CD8-positive, alpha-beta memory T cell (primary cell): Measurements from ENCODE around the gene USP16. TPM values are rescaled to one million over a fixed set of nuclear protein-coding genes. Genes with fewer than 3 reads are reported as not detected.

Experiments used
- CTCF ChIA-PET: fragments of 350-600 bp; sonication (Branson Sonifier 250); formaldehyde crosslinking; loops from one replicate; lab custom pipeline; 2021; ENCODE audit warnings: antibody characterized with exemption; lab: Charles Lee
- POLR2A ChIA-PET: fragments of 350-600 bp; sonication (Branson Sonifier 250); formaldehyde crosslinking; loops from one replicate; lab custom pipeline; 2021; ENCODE audit warnings: antibody characterized with exemption; lab: Charles Lee
- DNase-seq, 5 donors: peaks; one replicate each; pipeline versions ENCODE4 v3.0.0 to v3.0.0-alpha.2; 2020 to 2022; ENCODE audit warnings: mixed read lengths in 1 of 5
- H3K27ac ChIP-seq: one replicate; pipeline ENCODE4 v1.7.0; 2013; ENCODE audit warnings: low read depth, mild to moderate bottlenecking, low read length, moderate library complexity
- H3K27me3 ChIP-seq: 2 replicates; pipeline ENCODE4 v1.7.0; 2013; ENCODE audit warnings: low read length, mild to moderate bottlenecking; ENCODE audit not compliant: insufficient read depth, poor library complexity, severe bottlenecking
- H3K36me3 ChIP-seq: 2 replicates; pipeline ENCODE4 v1.7.0; 2013; ENCODE audit warnings: mild to moderate bottlenecking, low read length, moderate library complexity; ENCODE audit not compliant: insufficient read depth
- H3K4me1 ChIP-seq: 2 replicates; pipeline ENCODE4 v1.7.0; 2013; ENCODE audit warnings: mild to moderate bottlenecking, low read length, moderate library complexity; ENCODE audit not compliant: insufficient read depth
- H3K4me3 ChIP-seq: 2 replicates; pipeline ENCODE4 v1.7.0; 2013; ENCODE audit warnings: mild to moderate bottlenecking, low read length
- H3K9me3 ChIP-seq: 2 replicates; pipeline ENCODE4 v1.7.0; 2013; ENCODE audit warnings: mild to moderate bottlenecking, low read length
- H3K27ac Mint-ChIP-seq, 8 donors: one replicate each; pipeline ENCODE4 v1.8.0; 2020 to 2021; ENCODE audit warnings: mixed read lengths in 8 of 8, mild to moderate bottlenecking in 6 of 8, inconsistent platforms in 3 of 8, moderate library complexity in 3 of 8
- H3K27me3 Mint-ChIP-seq, 2 donors: one replicate each; pipeline ENCODE4 v1.8.0; 2020 to 2021; ENCODE audit warnings: mixed read lengths in 2 of 2, mild to moderate bottlenecking in 1 of 2, moderate library complexity in 1 of 2
- H3K36me3 Mint-ChIP-seq, 3 donors: one replicate each; pipeline ENCODE4 v1.8.0; 2020 to 2021; ENCODE audit warnings: mixed read lengths in 3 of 3, inconsistent platforms in 1 of 3, mild to moderate bottlenecking in 1 of 3
- H3K4me1 Mint-ChIP-seq, 3 donors: one replicate each; pipeline ENCODE4 v1.8.0; 2020 to 2021; ENCODE audit warnings: mixed read lengths in 3 of 3, inconsistent platforms in 1 of 3, mild to moderate bottlenecking in 1 of 3
- H3K4me3 Mint-ChIP-seq, 7 donors: one replicate each; pipeline ENCODE4 v1.8.0; 2020 to 2021; ENCODE audit warnings: mixed read lengths in 7 of 7, mild to moderate bottlenecking in 6 of 7, moderate library complexity in 4 of 7, inconsistent platforms in 2 of 7
- H3K9me3 Mint-ChIP-seq, 5 donors: one replicate each; pipeline ENCODE4 v1.8.0; 2020 to 2022; ENCODE audit warnings: mixed read lengths in 5 of 5, mild to moderate bottlenecking in 3 of 5, moderate library complexity in 2 of 5, inconsistent platforms in 1 of 5
- polyA plus RNA-seq: library from polyadenylated mRNA; unstranded; fragments of 300-500 nt; fragmentation: Illumina TruSeq; gene quantifications from one replicate; pipeline ENCODE4 v1.2.3, GENCODE V29; 2021
- total RNA-seq, 2 experiments: library from RNA; stranded (reverse); gene quantifications; one replicate each; pipeline ENCODE4 v1.2.3, GENCODE V29; 2021

The USP16 gene
- total and polyA plus RNA-seq, 3 experiments from 2014 or later = 32.5 to 55.9 (median 55.7) TPM

DNA sequence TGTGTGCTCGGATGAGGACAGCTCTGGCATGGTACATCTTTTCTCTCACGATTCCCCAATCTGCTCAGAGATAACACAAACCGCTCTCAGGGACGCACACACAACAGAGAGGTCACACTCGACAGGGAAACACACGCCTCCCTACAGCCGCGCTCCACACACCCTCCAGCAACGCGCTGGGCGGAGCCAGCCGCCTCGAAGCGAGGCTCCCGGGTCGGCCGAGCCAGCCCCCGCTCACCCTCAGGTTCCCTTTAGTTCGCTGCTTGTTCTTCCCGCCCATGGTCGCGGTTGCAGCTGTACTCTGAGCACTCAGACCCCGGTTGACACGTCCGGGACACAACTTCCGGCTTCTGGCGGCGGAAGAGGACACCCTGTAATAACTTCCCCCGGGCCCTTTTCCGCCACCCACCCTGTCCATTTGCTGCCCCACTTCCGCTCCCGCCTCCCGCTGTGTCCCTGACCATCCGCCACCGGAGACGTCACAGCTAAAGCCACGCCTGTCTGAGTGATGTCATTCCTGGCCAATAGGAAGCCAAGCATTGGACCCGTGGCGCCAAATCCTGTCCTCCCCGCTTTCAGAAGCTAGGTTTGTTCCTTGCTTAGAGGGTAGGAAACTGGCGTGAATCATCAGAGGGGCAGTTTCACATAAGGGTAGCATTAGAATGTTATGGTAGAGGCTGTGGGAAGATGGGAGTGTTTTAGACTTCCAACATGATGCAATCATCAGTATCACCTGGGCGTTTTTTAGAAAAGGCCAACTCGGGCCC lies 31.8 kb upstream of the USP16 start, which contains the start of gene LTN1:
Gene LTN1, minus strand, starts transcription at position 352 of the 767 bp plus-strand sequence. Its CDS starts 72 bp downstream, at position 280.
- Histone ChIP-seq H3K27ac (peak within 1 kb of the TSS; percentile 91), H3K4me1 (peaks cover 34% of the 10 kb centered on the region), H3K27me3 (no peaks in the 10 kb centered on the region), H3K9me3 (no peaks in the 10 kb centered on the region), H3K4me3 (peak within 1 kb of the TSS; percentile 88), H3K36me3 (no peaks in the 10 kb centered on the region)
- CTCF ChIA-PET = interaction anchor here (0.7 to 1.4 kb wide), 7 partner anchors 10 to 85 kb away, joined by 3 to 12 read pairs (median 5); no protein-coding TSS in a partner anchor
- Mint-ChIP-seq H3K27me3 (no peaks in the 10 kb centered on the region), H3K36me3 (peaks cover 0 to 22% (median 2%) of the 10 kb centered on the region in 3 donors), H3K4me3 (peak within 1 kb of the TSS; percentile 85 to 97 (median 95)), H3K4me1 (peaks cover 33 to 52% (median 48%) of the 10 kb centered on the region in 3 donors), H3K27ac (peak within 1 kb of the TSS; percentile 78 to 100 (median 98)), H3K9me3 (no peaks in the 10 kb centered on the region)
- DNase-seq = peak; percentile 98 to 99 (median 99)
- POLR2A ChIA-PET = interaction anchor here (0.7 to 3.4 kb wide), 14 partner anchors 8 to 307 kb away, joined by 3 to 65 read pairs (median 5); partner anchors contain the start of genes CCT8, RWDD2B and USP16

DNA sequence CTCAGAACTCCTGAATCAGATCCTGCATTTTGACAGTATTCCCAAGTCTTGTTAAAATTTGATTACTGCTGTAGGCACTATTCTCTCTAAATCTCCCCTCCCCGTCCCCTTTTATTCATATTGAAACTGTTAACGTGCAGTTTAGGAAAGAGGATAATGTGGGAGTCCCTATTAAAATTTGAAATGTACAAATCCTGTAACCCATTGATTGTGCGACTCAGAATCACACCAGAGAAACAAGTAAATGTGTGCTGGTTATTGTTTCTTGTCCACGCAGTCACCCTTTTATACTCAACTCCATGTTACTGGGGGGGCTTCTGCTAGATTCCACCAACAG lies 31.2 kb upstream of the USP16 start:
- Mint-ChIP-seq H3K27ac (peak overlapping the region; percentile 78 to 100 (median 98)), H3K4me1 (peaks cover 33 to 49% (median 48%) of the 10 kb centered on the region in 3 donors), H3K9me3 (no peaks in the 10 kb centered on the region), H3K27me3 (no peaks in the 10 kb centered on the region), H3K4me3 (peak overlapping the region; percentile 85 to 97 (median 95)), H3K36me3 (peaks cover 0 to 22% (median 2%) of the 10 kb centered on the region in 3 donors)
- ChIA-PET POLR2A (interaction anchor here (0.7 to 3.4 kb wide), 13 partner anchors 8 to 307 kb away, joined by 3 to 65 read pairs (median 5); partner anchors contain the start of genes CCT8, RWDD2B and USP16), CTCF (interaction anchor here (0.7 to 1.6 kb wide), 7 partner anchors 9 to 84 kb away, joined by 3 to 12 read pairs (median 5); no protein-coding TSS in a partner anchor)
- Histone ChIP-seq H3K4me1 (peaks cover 34% of the 10 kb centered on the region), H3K27ac (peak overlapping the region; percentile 91), H3K36me3 (no peaks in the 10 kb centered on the region), H3K4me3 (peak overlapping the region; percentile 88), H3K9me3 (no peaks in the 10 kb centered on the region), H3K27me3 (no peaks in the 10 kb centered on the region)
- no peak for DNase-seq

DNA sequence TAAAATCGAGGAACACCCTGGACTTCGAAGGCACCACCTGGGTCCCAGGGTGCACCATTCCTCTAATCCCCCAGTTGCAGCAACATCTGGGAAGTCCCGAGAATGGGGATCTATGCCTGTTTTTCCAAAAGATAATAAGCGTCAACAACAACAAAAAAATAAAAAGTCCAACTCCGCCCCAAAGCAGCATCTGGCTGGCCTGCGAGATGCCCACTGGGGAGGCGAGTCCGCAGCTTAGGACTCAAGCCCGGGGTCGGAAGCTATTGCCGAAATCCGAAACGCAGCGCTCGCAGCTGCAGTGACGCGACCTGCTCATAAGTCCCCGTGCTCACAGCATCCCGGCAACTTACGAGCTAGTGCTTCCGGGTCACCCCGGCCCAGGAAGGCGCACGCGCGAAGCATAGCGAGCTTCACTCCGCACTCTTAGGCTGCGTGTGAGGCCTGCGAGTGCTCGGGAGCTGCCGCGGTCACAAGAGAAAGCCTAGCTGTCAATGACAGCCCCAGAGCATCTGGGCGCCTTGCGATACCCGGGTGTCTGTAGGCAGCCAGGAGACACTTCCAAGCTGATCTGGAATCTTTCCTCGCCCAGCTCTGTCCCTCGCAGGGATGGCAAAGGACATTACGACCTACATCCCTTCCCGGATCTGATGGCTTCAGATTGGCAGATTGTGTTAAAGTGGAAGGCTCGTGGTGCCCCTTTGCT lies 21.9 kb upstream of the USP16 start:
- H3K9me3 Mint-ChIP-seq = no peaks in the 10 kb centered on the region
- ChIA-PET CTCF (interaction anchor here (0.7 to 1.5 kb wide), 8 partner anchors 10 to 76 kb away, joined by 3 to 15 read pairs (median 5); partner anchors contain the start of genes LTN1 and USP16), POLR2A (interaction anchor here (0.5 to 1.8 kb wide), 12 partner anchors 9 to 296 kb away, joined by 3 to 108 read pairs (median 4); partner anchors contain the start of genes CCT8, LTN1, RWDD2B and USP16)
- H3K4me1 ChIP-seq = no peaks in the 10 kb centered on the region
- DNase-seq = peak; percentile 92 to 98 (median 93)
- no peaks in the 10 kb centered on the region for H3K27me3 ChIP-seq
- H3K27ac ChIP-seq = peak overlapping the region; percentile 98
- peaks cover 0 to 22% (median 6%) of the 10 kb centered on the region in 3 donors for H3K36me3 Mint-ChIP-seq
- peak overlapping the region; percentile 96 to 99 (median 98) for H3K27ac Mint-ChIP-seq
- H3K9me3 ChIP-seq = no peaks in the 10 kb centered on the region
- H3K27me3 Mint-ChIP-seq = no peaks in the 10 kb centered on the region
- peak overlapping the region; percentile 83 for H3K4me3 ChIP-seq
- H3K36me3 ChIP-seq = no peaks in the 10 kb centered on the region
- H3K4me1 Mint-ChIP-seq = peaks cover 9 to 13% (median 11%) of the 10 kb centered on the region in 3 donors
- H3K4me3 Mint-ChIP-seq = peak overlapping the region; percentile 91 to 95 (median 93)

DNA sequence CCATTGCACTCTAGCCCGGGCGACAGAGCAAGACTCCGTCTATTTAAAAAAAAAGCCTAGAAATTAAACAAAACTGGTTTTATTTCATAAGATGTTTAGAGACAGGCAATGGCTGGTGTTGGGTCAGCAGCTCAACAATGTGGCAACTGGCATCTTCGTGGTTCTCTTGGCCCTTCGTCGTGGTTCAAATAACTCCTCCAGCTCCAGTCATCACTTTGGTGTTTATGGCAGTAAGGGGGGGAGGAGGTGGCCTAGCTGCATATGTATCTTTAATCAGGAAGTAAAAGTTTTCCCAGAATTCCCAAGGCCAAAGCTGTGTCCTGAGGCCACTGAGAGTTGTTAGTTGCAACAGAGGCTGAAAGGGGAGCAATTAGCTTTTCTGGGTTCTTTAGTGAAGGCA lies 18.8 kb upstream of the USP16 start:
- no peak overlapping the region for H3K4me3 Mint-ChIP-seq
- POLR2A ChIA-PET = interaction anchor here (1.0 kb wide), 1 partner anchor 12 kb away, joined by 3 read pairs; no protein-coding TSS in a partner anchor
- H3K27ac Mint-ChIP-seq = peak overlapping the region in 2 of 8 donors; percentile 29 to 52
- no peaks in the 10 kb centered on the region for H3K9me3 ChIP-seq
- no peak overlapping the region for H3K4me3 ChIP-seq
- no peak overlapping the region for H3K27ac ChIP-seq
- H3K9me3 Mint-ChIP-seq = no peaks in the 10 kb centered on the region
- no peaks in the 10 kb centered on the region for H3K4me1 ChIP-seq
- CTCF ChIA-PET = interaction anchor here (1.3 to 1.5 kb wide), 3 partner anchors 12 to 19 kb away, joined by 4 to 5 read pairs (median 5); partner anchors contain the start of genes LTN1 and USP16
- H3K27me3 ChIP-seq = no peaks in the 10 kb centered on the region
- DNase-seq = no peak
- peaks cover 0 to 32% (median 3%) of the 10 kb centered on the region in 3 donors for H3K36me3 Mint-ChIP-seq
- no peaks in the 10 kb centered on the region for H3K27me3 Mint-ChIP-seq
- H3K36me3 ChIP-seq = no peaks in the 10 kb centered on the region
- H3K4me1 Mint-ChIP-seq = peaks cover 9 to 13% (median 11%) of the 10 kb centered on the region in 3 donors

DNA sequence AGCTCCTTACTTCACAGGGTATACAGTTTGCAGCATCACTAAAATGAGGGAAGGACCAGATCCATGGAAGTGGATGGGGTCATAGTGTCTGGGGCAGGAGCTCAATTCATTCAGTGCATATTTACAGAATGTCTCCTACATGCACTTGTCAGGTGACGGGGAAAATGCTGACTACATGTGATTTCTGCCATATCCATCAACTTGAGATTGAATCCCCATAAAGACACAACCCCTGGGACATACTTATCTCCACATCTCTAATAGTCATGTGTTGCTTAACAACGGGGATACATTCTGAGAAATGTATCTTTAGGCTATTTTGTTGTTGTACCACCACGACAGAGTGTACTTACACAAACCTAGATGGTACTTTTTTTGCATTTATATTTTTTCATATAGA lies 17.3 kb upstream of the USP16 start:
- Mint-ChIP-seq H3K36me3 (peaks cover 0 to 32% (median 3%) of the 10 kb centered on the region in 3 donors), H3K4me1 (peaks cover 6 to 7% (median 7%) of the 10 kb centered on the region in 3 donors), H3K27ac (peak overlapping the region in 1 of 8 donors; percentile 22), H3K27me3 (no peaks in the 10 kb centered on the region), H3K4me3 (peak overlapping the region in 2 of 7 donors; percentile 3 to 10), H3K9me3 (no peaks in the 10 kb centered on the region)
- Histone ChIP-seq H3K4me3 (no peak overlapping the region), H3K27ac (no peak overlapping the region), H3K9me3 (no peaks in the 10 kb centered on the region), H3K4me1 (no peaks in the 10 kb centered on the region), H3K36me3 (no peaks in the 10 kb centered on the region), H3K27me3 (no peaks in the 10 kb centered on the region)
- DNase-seq = no peak
- ChIA-PET POLR2A (no interaction called here), CTCF (no interaction called here)

DNA sequence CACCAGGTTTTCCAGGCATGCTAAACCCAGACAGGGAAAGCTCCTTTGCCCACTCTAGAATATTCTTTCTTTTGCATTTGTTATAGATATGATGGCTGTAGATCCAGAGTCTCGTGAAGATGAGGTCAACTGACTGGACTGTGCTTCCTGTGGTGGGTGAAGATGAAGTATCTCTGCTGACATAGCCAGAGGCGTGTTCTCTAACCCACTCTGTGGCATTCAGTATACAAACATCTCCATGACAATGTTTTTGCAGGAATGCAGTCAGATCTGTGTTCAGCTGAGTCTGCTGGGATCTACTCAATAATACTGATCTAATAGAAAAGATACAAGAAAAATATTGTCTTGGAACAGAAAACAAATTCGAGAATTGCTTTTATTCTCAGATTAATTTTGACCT lies 16.7 kb upstream of the USP16 start:
- no peak overlapping the region for H3K27ac ChIP-seq
- no peaks in the 10 kb centered on the region for H3K9me3 ChIP-seq
- ChIA-PET POLR2A (no interaction called here), CTCF (no interaction called here)
- no peaks in the 10 kb centered on the region for H3K27me3 ChIP-seq
- Mint-ChIP-seq H3K4me1 (peaks cover under 1 to 2% (median 1%) of the 10 kb centered on the region in 3 donors), H3K36me3 (peaks cover 0 to 28% (median 3%) of the 10 kb centered on the region in 3 donors), H3K27ac (no peak overlapping the region), H3K27me3 (no peaks in the 10 kb centered on the region), H3K9me3 (no peaks in the 10 kb centered on the region), H3K4me3 (peak overlapping the region in 1 of 7 donors; percentile 41)
- no peaks in the 10 kb centered on the region for H3K36me3 ChIP-seq
- no peak for DNase-seq
- no peaks in the 10 kb centered on the region for H3K4me1 ChIP-seq
- H3K4me3 ChIP-seq = no peak overlapping the region

DNA sequence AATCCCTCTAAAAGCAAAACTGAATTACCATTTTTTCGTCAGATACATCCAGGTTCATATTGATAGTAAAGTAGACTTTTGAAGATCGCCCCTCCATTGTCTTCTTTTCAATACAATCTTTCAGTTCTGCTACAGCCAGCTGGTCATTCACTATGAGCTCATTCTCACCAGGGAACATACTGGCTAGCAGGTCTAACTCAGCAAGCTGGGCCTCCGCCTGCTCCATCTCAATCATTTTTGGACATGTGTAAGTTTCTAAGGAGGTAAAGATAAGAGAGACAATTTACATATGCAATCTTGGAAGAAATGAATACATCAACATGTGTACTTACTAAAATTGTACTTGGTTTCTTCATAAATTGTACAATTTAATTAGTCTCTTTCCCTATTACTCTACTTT lies 16.1 kb upstream of the USP16 start:
- Histone ChIP-seq H3K4me1 (no peaks in the 10 kb centered on the region), H3K4me3 (no peak overlapping the region), H3K27me3 (no peaks in the 10 kb centered on the region), H3K9me3 (no peaks in the 10 kb centered on the region), H3K27ac (no peak overlapping the region), H3K36me3 (no peaks in the 10 kb centered on the region)
- Mint-ChIP-seq H3K4me3 (peak overlapping the region in 1 of 7 donors; percentile 41), H3K27ac (no peak overlapping the region), H3K27me3 (no peaks in the 10 kb centered on the region), H3K4me1 (no peaks in the 10 kb centered on the region), H3K9me3 (no peaks in the 10 kb centered on the region), H3K36me3 (peaks cover 0 to 26% (median 3%) of the 10 kb centered on the region in 3 donors)
- POLR2A ChIA-PET = no interaction called here
- CTCF ChIA-PET = no interaction called here
- DNase-seq = no peak
